Type B pancreatic cell (in vitro differentiated cells): ENCODE results near the gene RAD52. TPM values are rescaled to one million over a fixed set of nuclear protein-coding genes. Genes with fewer than 3 reads are reported as not detected.

Experiments
- DNase-seq: peaks from one replicate; pipeline ENCODE4 v3.0.0; 2021; ENCODE audit warnings: mixed read lengths; ENCODE audit not compliant: unreplicated experiment; ENCODE audit errors: extremely low spot score
- H3K27ac Mint-ChIP-seq: 2 replicates; pipeline ENCODE4 v1.8.0; 2021; ENCODE audit warnings: mild to moderate bottlenecking, mixed read lengths
- H3K27me3 Mint-ChIP-seq: 2 replicates; pipeline ENCODE4 v1.8.0; 2021; ENCODE audit warnings: mixed read lengths
- H3K36me3 Mint-ChIP-seq: 2 replicates; pipeline ENCODE4 v1.8.0; 2021; ENCODE audit warnings: mixed read lengths
- H3K4me1 Mint-ChIP-seq: one replicate; pipeline ENCODE4 v1.8.0; 2021; ENCODE audit warnings: mixed read lengths; ENCODE audit not compliant: unreplicated experiment
- H3K4me3 Mint-ChIP-seq: 2 replicates; pipeline ENCODE4 v1.8.0; 2021; ENCODE audit warnings: mild to moderate bottlenecking, mixed read lengths
- H3K9me3 Mint-ChIP-seq: 2 replicates; pipeline ENCODE4 v1.8.0; 2021; ENCODE audit warnings: mixed read lengths
- CTCF ChIP-seq: fragments of 200-600 bp; sonication (generic); conservative IDR thresholded peaks from 2 replicates; pipeline ENCODE4 v1.5.0; 2021; ENCODE audit warnings: antibody characterized with exemption, mild to moderate bottlenecking
- total RNA-seq: library from RNA; stranded (reverse); gene quantifications from 2 replicates; pipeline ENCODE4 v1.2.1, GENCODE V29; 2021; ENCODE audit warnings: low replicate concordance

The RAD52 gene
- total RNA-seq, 1 donor from 2014 or later: 32.8 TPM

DNA sequence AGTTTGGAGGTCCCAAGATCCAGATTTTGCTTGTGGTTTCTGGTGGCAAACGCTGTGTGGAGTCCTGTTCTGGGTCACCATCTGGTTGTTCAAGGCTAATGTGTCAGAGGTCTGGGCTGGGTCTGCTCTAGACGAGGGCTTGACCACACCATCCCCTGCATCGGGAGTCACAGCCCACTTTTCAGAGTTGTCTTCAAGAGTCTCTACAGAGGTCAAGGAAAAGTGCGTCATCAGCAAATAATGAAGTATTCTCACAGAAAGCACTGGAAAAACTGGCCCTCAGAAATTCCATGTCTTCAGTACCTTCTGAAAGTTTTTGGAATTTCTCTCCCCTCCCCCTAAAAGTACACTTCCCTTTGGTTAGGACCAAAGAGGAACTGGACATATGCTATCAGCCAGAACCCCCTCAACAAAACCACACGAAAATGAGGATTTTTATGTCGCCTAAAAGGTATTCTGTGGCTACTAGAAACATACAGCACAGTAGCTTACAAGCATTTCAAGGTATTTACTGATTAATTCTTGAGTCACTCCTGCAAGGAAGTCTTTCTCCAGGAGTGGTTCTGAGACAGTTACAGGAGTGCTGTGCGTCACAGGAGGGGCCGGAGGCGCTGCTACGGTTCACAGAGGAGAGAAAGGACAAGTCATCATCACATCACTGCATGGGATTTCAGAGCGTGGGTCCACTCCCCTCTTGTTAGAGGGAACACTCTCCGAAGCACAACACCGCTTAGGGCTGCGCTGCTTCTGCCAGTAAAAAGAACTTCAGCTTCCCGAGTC is 35.4 kb downstream of the RAD52 start:
- H3K4me1 Mint-ChIP-seq: no peaks in the 10 kb centered on the region
- no peak for TF ChIP-seq CTCF
- H3K36me3 Mint-ChIP-seq: peaks cover 59% of the 10 kb centered on the region
- no peak for DNase-seq
- H3K27ac Mint-ChIP-seq: no peak overlapping the region
- no peak overlapping the region for H3K4me3 Mint-ChIP-seq
- H3K9me3 Mint-ChIP-seq: no peaks in the 10 kb centered on the region
- no peaks in the 10 kb centered on the region for H3K27me3 Mint-ChIP-seq

DNA sequence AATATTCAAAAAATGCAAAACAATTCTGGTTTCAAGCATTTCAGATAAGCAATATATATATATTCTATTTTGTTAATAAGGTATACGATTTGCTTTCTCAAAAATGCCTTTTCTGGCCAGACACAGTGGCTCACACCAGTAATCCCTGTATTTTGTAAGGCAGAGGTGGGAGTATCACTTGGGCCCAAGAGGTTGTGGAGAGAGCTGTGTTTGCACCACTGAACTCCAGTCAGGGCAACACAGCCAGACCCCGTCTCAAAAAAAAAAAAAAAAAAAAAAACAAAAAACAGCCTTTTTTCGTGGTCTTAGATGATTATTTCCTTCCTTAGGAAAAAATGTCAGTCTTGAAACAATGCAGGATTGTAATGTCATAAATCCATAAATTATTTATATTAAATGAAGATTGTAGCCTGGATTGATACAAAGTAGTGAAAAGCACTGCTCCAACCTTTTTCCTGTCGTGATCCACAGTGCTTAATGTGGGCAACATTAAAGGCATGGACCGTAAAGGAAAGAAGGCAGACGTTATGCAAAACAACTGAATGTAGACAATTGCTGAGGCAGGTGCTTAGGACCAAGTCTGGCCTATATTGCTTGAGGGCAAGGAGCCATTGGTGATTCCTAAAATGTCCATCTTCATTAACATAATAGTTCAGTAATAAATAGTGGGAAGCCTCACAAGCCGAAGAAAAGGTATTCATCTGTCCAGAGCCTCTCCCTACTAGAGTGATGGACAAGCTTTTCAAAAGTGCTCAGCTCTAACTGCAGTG is 36.8 kb downstream of the RAD52 start:
- H3K27ac Mint-ChIP-seq: no peak overlapping the region
- no peaks in the 10 kb centered on the region for H3K27me3 Mint-ChIP-seq
- no peak overlapping the region for H3K4me3 Mint-ChIP-seq
- no peaks in the 10 kb centered on the region for H3K9me3 Mint-ChIP-seq
- H3K36me3 Mint-ChIP-seq: peaks cover 55% of the 10 kb centered on the region
- no peak for DNase-seq
- no peaks in the 10 kb centered on the region for H3K4me1 Mint-ChIP-seq
- TF ChIP-seq CTCF: no peak

DNA sequence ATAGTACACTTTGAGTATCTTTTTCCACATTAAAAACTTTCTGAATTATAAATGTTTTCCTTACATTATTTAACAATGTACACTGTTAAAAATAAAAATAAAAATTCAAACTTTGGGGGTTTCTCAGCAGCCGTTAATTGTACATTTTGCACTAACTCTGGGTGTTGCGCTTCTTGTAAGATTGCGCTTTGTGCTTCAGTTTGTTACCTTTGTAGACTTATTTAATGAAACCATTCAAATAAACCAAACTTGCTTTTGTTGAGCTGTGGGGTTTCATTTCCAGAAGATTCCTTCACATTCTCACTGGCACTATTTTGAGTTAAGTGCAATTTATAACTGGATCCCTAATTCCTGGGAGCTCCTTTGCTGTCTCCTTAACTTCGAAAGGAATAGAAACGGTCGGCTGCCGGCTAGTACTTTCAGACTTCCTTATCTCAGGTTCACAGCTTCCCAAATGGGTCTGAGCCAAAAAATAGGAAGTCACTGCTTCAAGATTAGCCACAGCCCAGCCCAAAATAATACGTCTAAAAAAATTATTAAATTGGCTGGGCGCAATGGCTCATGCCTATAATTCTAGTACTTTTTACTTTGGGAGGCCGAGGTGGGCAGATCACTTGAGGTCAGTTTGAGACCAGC is 38.2 kb downstream of the RAD52 start:
- no peak for TF ChIP-seq CTCF
- Mint-ChIP-seq H3K9me3 (no peaks in the 10 kb centered on the region), H3K27ac (no peak overlapping the region), H3K4me1 (no peaks in the 10 kb centered on the region), H3K4me3 (no peak overlapping the region), H3K36me3 (peaks cover 52% of the 10 kb centered on the region), H3K27me3 (no peaks in the 10 kb centered on the region)
- DNase-seq: no peak

GRCh38 chr12:910416-910815 is 39.1 kb downstream of the RAD52 start:
- no peak for DNase-seq
- Mint-ChIP-seq H3K4me1 (no peaks in the 10 kb centered on the region), H3K4me3 (no peak overlapping the region), H3K27me3 (no peaks in the 10 kb centered on the region), H3K27ac (no peak overlapping the region), H3K9me3 (no peaks in the 10 kb centered on the region), H3K36me3 (peaks cover 61% of the 10 kb centered on the region)
- no peak for TF ChIP-seq CTCF

DNA sequence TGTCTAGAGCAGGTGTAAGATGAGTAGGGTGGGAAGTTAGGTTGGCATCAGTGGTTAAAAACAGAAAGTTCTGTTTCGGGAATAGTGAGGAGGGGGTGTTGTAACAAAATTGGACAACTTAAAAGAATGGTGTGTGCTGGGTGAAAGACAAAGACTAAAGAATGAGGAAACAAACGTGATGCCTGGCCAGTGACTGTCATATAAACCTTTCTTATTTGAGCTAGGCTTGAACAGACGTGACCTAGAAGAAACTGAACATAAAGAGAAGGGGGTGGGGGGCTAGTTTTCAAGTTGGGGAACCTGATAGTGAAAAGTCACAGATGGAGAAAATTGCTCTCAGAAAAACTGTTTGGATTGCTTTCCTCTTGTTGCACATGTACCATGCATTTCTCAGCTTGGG is 39.6 kb downstream of the RAD52 start:
- no peaks in the 10 kb centered on the region for H3K9me3 Mint-ChIP-seq
- peak overlapping the region; percentile 8 for H3K27ac Mint-ChIP-seq
- H3K4me3 Mint-ChIP-seq: no peak overlapping the region
- no peak for DNase-seq
- no peak for TF ChIP-seq CTCF
- H3K36me3 Mint-ChIP-seq: peaks cover 62% of the 10 kb centered on the region
- H3K4me1 Mint-ChIP-seq: no peaks in the 10 kb centered on the region
- H3K27me3 Mint-ChIP-seq: no peaks in the 10 kb centered on the region
